GM21529 (cell line): Measurements from ENCODE around the gene RBMS3.
"Not testable (repeated sequence)": the region's sequence is repeated elsewhere in the genome, so short reads cannot be mapped to it uniquely, and the experiment has no call there.

Source experiments
- ATAC-seq: cut with Tn5 transposase; IDR thresholded peaks from one replicate; pipeline ENCODE4 v1.9.1; 2021; ENCODE audit not compliant: unreplicated experiment

The RBMS3 gene

DNA sequence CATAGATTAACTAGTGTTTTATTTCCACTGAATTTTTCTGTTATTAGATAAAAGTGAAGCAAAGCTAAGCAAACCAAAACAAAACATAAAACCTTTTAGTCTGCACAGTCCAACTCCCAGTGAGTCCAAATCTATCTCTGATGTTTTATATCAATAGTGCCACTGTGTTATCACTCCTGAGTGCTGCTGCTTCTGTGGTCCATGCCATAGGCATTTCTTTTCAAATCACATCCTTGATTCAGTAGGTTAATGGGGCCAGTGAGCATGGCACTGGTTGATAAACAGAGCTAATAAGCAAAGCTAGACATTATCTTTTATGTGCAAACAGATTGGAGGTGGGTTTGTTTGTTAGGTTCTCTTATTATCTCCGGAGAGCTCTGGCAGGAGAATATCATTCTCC, 30.0 kb downstream of the RBMS3 start:
- no peak for ATAC-seq

DNA sequence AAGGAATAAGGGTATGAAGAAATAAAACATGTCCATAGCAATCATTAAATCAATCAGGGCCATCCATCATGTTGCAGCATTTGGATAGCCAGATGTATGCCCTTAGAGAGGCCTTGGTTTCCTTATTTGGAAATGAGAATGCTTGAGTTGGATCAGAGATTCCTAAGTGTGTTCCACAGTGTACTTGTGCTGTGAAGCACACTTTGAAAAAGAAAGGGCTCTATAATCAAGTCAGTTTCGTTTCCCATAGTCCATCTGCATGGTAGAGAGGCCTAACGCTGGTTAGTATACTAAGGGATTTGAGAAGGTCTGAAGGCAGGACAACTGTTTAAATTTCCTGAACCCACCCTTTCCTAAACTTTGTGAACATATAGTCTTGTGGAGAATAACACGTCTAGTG, 30.9 kb downstream of the RBMS3 start:
- no peak for ATAC-seq

DNA sequence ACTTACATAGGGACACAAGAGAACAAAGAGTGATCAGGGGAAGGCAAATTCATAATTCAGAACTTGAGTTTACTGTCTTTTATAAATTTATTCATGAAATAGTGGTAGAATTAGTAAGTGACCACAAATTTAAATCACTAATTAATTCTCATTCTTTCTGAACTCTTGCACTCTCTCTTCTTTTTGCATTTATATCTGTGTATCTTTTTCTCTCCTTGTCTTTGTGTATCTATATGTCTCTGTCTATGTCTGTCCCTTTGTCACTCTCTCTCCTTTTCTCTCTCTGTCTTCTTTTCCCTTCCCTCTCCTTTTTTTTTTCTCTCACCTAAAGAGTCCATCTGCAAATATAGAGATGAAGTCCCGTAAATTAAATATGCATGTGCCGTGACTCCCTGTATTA, 31.5 kb downstream of the RBMS3 start:
- ATAC-seq, result no peak

DNA sequence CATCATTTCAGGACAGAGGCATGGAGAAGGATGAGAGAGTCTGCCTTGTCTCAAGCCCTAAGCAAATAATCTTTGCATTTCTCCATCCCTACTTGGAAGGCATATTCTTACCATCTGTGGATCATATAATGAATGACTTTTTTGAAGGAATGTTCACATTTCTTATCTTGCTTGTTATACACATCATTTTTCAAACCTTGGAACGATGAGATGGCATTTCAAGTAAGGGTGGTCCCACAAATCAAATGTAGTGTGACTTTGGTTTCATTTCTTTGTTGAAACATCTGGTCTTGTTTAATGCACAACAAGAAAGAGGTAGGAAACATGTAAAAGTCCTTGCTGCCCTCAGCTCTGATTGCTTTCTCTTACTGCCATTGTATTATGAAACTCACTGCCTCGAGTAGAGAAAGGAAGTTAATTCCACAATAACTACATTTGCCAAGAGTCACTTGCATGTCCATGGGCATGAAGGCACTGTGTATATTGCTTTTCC, 32.1 kb downstream of the RBMS3 start:
- no peak for ATAC-seq

DNA sequence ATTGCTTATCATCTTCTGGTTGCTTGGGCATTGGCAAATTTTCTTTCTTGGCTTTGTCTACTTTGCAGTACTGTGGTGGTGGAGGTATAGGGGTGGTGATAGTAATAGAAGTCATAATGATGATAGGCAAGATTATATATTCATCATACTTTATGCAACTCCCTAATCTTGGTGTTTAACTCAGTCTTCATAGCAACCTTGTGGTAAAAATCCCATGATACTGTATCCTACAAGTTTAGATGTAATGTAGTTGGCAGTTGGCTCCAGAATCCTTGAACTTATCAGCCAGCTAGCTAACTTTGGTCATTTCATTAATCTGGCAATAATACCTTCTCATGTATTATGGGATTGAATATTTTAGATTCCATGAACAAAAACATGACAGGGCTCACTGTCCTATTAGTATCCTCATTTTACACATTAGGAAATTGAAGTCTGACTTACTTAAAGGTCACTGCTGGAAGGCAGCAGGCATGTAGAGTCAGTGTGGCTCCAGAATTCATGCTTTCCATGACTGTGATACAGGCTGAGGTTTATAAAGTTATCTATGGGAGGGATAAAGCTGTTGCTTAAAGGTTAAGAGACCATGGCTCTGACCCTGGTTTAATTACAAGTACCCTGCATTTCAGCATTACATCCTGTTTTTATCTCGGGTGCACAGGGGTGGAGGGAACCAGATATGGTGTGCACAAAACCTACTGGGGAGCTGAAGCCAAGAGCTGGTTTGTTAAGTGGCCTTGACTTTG, 33.3 kb downstream of the RBMS3 start:
- ATAC-seq, result no peak

DNA sequence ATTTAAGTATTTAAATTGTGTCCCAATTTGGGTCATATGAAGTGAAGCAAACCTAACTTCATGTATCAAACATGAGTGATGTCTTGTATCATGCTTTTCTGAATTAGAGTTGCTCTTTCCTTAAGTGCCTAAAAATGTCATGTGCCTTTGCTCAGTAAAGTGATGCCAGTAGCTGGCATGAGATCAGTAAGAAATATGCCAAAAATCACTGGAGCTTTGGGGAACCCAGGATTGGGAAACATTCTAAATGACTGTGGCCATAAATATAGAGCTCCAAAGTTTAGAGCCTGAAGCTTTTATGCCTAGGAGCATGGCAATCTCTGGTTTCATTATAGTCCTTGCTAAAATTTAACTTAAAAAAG, 33.8 kb downstream of the RBMS3 start:
- ATAC-seq, result no peak

DNA sequence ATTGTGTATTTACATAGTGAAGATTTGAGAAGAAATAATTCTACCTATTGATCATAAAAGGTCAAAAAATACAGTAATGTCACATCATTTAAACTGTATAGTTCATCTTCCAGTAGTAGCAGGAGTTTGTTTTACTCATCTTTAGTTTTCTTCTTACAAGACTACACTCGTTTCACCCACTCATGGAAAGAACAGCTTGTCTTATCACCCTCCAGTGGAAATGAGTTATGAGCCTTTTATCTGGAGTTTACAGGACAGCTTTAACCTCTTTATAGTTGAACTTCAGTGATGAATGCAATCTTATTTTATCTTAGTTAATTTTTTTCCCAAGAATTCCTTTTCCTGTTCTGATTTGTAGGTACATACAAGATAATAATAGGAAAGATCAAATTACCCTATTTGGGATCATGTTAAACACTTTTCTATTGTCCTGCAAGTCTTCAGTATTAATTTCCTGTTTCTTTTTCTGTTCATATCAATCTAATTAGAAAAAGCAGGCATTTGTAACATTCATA, 36.8 kb downstream of the RBMS3 start:
- ATAC-seq, result no peak

DNA sequence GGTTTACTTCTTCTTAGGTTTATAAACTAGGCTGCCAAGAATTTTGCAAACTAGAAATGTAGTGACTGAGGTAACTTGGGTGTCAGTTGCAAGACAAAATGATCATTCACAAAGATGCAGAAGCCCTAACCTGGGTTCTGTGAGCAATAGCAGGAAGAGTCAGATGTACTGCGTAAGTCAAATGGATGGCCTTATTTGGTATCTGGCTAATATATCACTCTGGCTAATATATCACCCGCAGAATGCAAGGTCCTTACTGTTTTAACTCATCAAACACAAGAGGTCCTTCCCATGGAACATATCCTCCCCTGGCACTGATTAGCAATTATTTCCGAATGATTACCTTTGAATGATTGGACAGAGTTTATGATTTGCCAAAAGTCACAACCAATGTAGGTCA, 37.4 kb downstream of the RBMS3 start:
- no peak for ATAC-seq

DNA sequence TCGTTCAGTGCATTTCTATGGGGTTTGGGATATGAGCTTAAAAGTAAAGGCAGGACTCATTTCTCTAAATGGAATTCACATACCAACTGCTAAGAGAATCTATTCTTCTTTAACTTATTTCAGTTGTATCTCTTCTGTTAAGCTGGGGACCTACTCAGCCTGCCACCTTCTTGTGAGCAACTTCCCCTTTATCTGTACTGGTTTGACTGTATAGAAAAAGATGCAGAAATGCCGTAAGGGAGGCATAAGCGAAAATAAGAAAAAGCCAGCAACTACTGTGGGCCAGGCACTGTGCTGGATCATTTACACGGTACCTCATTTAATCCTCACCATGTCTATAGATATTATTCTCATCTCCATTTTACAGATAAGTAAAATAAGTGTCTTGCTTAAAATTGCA, 38.4 kb downstream of the RBMS3 start:
- ATAC-seq, result peak; percentile 72

DNA sequence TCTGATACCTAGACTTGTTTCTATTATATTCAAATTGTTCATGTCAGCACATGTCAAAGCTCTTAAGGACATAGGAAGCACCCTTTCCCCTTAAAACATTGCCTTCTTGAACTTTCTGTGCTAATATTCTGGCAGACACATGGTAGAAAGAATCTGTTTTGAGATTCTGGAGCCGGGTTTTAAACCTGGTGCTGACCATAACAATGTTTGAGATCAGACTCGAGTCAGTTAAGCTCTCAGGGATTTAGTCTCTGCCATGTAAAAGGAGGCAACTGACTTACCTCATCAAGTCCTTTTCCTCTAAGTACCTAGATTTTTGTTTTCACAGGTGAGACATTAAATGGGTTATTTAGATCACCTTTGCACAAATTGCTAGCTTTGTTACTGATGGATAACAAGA, 38.9 kb downstream of the RBMS3 start:
- no peak for ATAC-seq

DNA sequence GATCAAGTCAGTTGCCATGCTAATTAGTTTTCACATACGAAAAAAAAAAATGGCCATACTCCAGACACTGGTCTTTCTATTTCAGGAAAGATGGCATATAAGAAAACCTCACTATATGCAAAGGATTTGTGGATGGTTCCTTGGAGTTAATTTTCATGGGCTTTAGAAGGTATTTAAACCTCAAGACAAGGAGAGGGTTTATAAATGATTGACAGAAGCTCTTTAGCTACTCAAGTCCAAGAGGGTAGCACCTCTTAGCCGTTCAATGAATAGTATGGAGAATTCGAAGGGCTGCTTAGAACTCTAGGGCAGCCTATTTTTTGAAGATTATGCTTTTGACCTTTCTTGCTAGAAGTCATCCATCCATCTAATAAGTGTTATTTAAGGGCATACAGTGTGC, 41.7 kb downstream of the RBMS3 start:
- ATAC-seq, result no peak

DNA sequence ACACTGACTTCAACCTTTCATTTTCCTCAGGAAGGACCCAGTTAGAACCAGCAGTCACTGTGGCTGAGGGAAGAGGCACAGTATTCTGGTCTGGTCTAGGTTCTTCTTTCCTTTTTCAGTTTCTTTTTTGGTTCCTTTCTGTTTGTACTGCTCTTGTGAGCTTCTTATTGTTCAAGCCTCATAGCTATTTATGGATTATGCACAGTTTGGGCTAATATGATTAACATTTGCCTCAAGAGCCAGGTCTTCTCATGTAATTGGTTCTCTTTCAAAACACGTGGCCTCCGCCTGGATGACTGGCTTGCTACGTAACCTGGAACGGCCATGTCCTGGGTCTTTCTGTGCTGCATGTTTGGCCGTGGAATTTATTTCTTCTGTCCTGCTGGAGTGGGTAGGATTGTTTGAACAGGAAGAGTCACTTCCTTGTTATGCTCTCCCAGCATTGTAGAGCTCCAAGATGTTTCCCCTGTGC, 43.3 kb downstream of the RBMS3 start:
- ATAC-seq, result peak; percentile 98

DNA sequence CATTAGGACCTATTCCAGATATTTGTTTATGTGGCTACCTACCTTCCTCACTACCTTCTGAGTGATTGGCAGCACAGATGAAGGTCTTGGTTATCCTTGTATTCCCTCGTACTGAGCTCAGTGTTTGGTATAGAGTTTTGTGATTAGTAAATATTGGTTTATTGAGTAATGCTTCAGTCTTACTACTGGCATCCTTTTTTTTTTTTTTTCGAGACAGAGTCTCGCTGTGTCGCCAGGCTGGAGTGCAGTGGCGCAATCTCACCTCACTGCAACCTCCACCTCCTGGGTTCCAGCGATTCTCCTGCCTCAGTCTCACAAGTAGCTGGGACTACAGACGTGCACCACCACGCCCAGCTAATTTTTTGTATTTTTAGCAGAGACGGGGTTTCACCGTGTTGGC, 45.7 kb downstream of the RBMS3 start:
- ATAC-seq, result not testable (repeated sequence)

DNA sequence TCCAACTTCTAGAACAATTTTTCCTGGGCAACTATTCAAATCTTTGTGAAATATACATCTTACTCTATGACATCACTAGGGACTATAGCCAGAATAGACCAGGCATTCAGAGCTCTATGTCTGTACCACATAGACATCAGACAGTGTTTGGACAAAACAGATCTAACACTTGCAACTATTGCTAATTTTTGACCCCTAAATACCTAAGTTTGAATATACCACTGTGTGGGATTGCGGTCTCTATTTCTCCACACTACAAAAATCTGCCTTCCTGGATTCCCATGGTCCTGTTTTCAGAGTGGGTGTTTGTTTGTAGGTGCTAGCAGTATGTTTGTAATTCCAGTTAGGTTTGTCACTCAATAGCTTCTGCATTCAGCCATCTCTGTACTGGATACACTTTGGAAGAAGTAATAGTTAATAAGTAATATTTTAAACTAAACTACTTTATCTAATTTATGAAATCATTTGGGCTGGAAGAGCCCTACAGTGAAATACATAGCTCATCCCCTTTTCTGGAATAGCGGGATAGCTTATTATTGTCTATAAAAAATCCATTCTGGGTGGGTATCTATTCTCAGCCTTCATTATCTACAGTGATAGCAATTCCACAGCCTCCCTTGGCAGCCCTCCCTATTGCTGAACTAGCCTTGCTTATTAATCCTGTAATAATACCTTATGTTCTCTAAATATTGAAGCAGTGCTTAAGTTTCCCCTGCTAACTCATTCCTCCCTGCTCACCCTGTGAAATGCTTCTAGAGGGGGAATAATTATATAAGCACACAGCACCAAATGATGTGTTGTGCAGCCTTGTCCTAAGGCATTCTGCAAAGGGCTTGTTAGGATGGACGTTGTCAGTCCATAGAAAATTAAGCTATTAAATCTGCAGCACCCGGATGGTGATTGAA, 49.4 kb downstream of the RBMS3 start:
- ATAC-seq, result no peak

DNA sequence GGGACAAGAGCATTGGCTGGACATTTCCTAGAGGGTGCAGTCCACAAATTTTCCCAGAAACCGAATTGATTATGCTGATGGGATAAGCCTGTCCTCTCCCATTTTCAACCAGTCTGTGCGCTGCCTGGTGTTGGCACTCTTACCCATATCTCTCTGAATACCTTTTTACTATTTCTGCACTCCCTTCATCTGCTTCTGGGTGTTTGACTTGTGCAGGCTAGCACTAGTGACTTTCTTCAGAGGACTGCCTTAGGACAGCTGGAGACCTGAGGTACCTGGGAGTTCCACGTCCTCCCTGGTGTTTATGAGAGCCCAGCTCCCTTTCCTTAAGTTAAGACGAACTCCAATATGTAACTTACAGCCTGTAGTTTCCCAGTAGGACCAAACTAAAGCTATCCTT, 50.2 kb downstream of the RBMS3 start:
- ATAC-seq, result no peak

DNA sequence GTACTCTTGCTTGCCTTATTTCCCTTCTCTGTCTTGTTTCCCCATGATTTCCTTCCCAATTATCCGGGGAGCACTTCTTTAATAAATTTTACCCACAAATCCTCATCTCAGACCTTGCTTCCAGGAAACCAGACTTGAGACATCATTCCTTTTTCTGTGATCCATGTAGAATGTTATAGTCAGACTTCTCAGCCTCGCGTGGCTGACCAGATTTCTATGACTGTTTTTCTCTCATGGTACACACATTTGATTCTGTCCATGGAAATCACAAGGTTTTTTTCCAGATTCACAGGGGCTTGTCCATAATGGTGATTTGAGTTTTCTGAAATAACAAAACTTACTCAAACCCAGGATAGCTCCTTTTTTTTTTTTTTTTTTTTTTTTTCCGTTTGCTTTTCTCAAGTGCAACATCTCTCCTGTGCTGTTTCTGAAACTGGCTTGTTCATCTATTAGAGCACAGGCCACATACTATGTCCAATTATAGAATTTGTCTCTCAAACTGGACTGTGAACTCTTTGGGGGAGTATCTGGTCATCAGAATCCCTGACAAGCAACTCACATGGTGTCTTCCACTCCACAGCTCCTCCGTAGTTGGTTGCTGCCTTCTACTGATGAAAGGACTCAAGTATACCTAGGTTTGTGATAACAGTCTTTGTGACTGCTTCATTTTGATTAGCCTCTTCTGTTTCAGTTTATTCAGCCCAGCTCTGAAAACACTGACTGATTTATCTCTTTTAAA, 50.8 kb downstream of the RBMS3 start:
- ATAC-seq, result no peak

DNA sequence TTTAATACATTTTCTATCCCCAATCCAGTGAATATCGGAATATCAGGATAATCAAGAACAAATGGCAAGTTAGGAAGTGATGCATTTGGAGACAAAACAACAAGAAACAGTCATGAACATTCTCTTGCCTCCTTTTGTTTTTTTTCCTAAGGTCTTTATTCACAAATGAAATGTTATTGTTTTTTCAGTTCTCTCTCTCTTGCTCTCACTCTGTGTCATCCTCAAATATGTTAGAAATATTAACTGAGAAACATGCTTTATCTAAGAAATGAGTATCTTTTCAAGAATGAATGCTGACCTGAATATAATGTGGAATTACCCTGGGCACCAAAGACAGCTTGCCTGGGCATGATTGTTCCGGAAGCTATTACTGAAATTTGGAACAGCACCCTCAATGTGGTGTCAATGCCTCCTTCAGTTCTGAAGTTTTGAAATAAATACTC, 51.3 kb downstream of the RBMS3 start:
- no peak for ATAC-seq

DNA sequence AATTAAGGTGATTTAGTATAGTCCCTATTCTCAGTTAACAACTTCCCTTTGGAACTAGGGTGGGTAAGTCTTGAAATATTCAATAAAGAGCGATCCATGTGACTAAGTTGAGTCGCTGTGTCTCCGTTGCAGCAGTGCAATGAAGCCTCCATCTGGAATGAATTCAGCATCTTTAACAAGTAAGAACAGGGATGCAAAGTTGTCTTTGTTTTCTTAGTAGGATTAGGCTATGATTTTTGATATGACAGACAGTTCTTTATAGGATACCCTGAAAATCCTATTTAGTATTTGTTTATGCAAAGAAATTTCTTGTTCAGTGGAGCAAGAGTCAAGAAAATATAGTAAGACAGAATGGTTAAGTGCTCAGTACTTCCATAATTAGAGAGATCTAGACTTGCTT, 52.7 kb downstream of the RBMS3 start:
- ATAC-seq, result no peak

DNA sequence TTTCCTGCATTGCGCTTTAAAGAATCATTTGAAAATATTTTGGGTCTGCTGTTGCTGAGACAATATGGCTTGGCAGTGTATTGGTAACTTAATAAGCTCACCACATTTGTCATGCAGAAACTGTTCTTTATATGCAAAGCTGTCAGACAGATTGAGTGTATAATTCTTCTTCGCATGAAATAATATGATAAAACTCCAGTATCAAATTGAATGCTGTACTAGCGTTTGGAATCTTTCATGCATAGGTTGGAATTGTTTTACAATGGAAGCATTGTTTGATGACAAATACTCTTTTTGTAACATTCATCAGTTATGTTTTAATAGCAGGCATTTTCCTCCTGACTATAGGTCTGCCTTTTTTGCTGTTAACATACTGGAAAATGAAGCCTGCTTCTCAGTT, 53.8 kb downstream of the RBMS3 start:
- no peak for ATAC-seq

DNA sequence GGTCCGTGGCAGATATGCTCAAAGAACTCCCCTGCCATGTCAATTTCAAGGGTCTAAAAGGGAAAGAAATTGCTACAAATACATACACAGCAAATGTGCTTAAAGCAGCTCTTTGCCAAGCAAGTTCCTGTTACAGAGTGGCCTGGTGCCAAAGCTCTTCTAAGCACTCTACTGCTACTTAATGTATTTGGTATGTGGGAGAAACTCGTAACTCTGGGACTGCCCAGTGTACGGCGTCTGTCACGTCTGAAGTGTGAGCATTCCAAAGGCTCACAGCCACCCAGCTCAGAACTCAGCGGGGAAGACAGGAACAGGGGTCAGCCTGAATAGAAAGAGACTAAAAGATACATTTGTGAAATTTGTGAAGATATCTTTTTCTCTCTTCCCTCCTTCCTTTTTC, 54.6 kb downstream of the RBMS3 start:
- no peak for ATAC-seq

DNA sequence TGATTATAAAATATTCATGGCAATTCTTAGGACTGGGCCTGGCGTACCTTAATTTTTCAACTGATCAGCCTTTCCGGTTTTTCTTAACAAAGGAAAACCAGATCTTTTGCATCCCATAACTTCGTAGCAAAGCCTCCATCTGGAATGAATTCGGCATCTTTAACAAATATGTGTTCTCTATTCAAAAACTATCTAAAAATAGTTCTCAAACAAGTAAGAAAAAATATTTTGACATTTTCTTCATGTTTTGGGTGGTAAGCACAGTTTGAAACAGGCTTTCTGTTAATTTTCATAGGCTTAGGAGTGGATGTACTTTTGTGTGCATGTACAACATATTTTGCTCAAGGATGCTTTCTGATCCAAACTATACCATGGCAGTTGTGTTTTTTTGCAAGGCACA, 55.1 kb downstream of the RBMS3 start:
- no peak for ATAC-seq
